ENCODE results near the gene ZNF771. TPM values are rescaled to one million over a fixed set of nuclear protein-coding genes. Genes with fewer than 3 reads are reported as not detected.
"Not testable (repeated sequence)": the region's sequence is repeated elsewhere in the genome, so short reads cannot be mapped to it uniquely, and the experiment has no call there.

ZNF771 gene
- total RNA-seq, 2 donors from 2014 or later, result 21.8 to 25.7 TPM

GRCh38 chr16:30456302-30456701, 48.9 kb downstream of the ZNF771 start:
- Histone ChIP-seq H3K36me3 (no peaks in the 10 kb centered on the region), H3K9me3 (no peaks in the 10 kb centered on the region), H3K27ac (no peak overlapping the region), H3K4me3 (no peak overlapping the region), H3K4me1 (ENCODE audit: control insufficient read depth in 1 of 2, low read depth in 2 of 2) (no peaks in the 10 kb centered on the region), H3K27me3 (replicated peaks; ENCODE audit: insufficient read depth) (no peaks in the 10 kb centered on the region)
- TF ChIP-seq CTCF (IDR thresholded peaks at IDR 0.05), result no peak
- DNase-seq (ENCODE audit: low spot score) (no peak), ATAC-seq (ENCODE audit: insufficient number of reproducible peaks, low FRiP score, low read depth) (no peak)

GRCh38 chr16:30457256-30457655, 49.9 kb downstream of the ZNF771 start:
- H3K27me3 ChIP-seq (replicated peaks; ENCODE audit: insufficient read depth), result no peaks in the 10 kb centered on the region
- H3K4me3 ChIP-seq, result no peak overlapping the region
- no peaks in the 10 kb centered on the region for H3K9me3 ChIP-seq
- ATAC-seq (ENCODE audit: insufficient number of reproducible peaks, low FRiP score, low read depth) (no peak), DNase-seq (ENCODE audit: low spot score) (no peak)
- no peak for TF ChIP-seq CTCF (IDR thresholded peaks at IDR 0.05)
- H3K36me3 ChIP-seq, result no peaks in the 10 kb centered on the region
- H3K27ac ChIP-seq, result no peak overlapping the region
- no peaks in the 10 kb centered on the region for H3K4me1 ChIP-seq (ENCODE audit: control insufficient read depth in 1 of 2, low read depth in 2 of 2)

- H3K9me3 ChIP-seq, result no peaks in the 10 kb centered on the region
- no peak overlapping the region for H3K27ac ChIP-seq
- H3K36me3 ChIP-seq, result no peaks in the 10 kb centered on the region
- ATAC-seq (ENCODE audit: insufficient number of reproducible peaks, low FRiP score, low read depth) (no peak), DNase-seq (ENCODE audit: low spot score) (no peak)
- no peaks in the 10 kb centered on the region for H3K27me3 ChIP-seq (replicated peaks; ENCODE audit: insufficient read depth)
- no peak overlapping the region for H3K4me3 ChIP-seq
- no peak for TF ChIP-seq CTCF (IDR thresholded peaks at IDR 0.05)
- no peaks in the 10 kb centered on the region for H3K4me1 ChIP-seq (ENCODE audit: control insufficient read depth in 1 of 2, low read depth in 2 of 2)
Observed at GRCh38 chr16:30457743-30458560, 50.5 kb downstream of the ZNF771 start.

GRCh38 chr16:30458561-30459394, 51.4 kb downstream of the ZNF771 start:
- no peak for TF ChIP-seq CTCF (IDR thresholded peaks at IDR 0.05)
- Histone ChIP-seq H3K9me3 (no peaks in the 10 kb centered on the region), H3K27ac (no peak overlapping the region), H3K4me3 (no peak overlapping the region), H3K27me3 (replicated peaks; ENCODE audit: insufficient read depth) (no peaks in the 10 kb centered on the region), H3K36me3 (no peaks in the 10 kb centered on the region), H3K4me1 (ENCODE audit: control insufficient read depth in 1 of 2, low read depth in 2 of 2) (no peaks in the 10 kb centered on the region)
- ATAC-seq (ENCODE audit: insufficient number of reproducible peaks, low FRiP score, low read depth) (no peak), DNase-seq (ENCODE audit: low spot score) (no peak)

GRCh38 chr16:30459456-30459855, 52.0 kb downstream of the ZNF771 start:
- H3K4me3 ChIP-seq, result no peak overlapping the region
- ATAC-seq (ENCODE audit: insufficient number of reproducible peaks, low FRiP score, low read depth), result no peak
- no peaks in the 10 kb centered on the region for H3K4me1 ChIP-seq (ENCODE audit: control insufficient read depth in 1 of 2, low read depth in 2 of 2)
- H3K9me3 ChIP-seq, result no peaks in the 10 kb centered on the region
- no peak for TF ChIP-seq CTCF (IDR thresholded peaks at IDR 0.05)
- H3K27ac ChIP-seq, result no peak overlapping the region
- no peaks in the 10 kb centered on the region for H3K36me3 ChIP-seq
- no peak for DNase-seq (ENCODE audit: low spot score)
- no peaks in the 10 kb centered on the region for H3K27me3 ChIP-seq (replicated peaks; ENCODE audit: insufficient read depth)

- not testable (repeated sequence) for H3K9me3 ChIP-seq; H3K4me1 ChIP-seq (ENCODE audit: control insufficient read depth in 1 of 2, low read depth in 2 of 2); DNase-seq (ENCODE audit: low spot score); ATAC-seq (ENCODE audit: insufficient number of reproducible peaks, low FRiP score, low read depth); H3K36me3 ChIP-seq; H3K27me3 ChIP-seq (replicated peaks; ENCODE audit: insufficient read depth); H3K27ac ChIP-seq; H3K4me3 ChIP-seq
Observed at GRCh38 chr16:30461426-30461825, 54.0 kb downstream of the ZNF771 start.

All from thoracic aorta (tissue), 2 donors.